Skin epidermis (tissue), 12 donors: ENCODE results near the gene FHIP1A.
A peak's percentile ranks its signal among the peaks of the same experiment; 100 is the strongest.

Source experiments
- H3K27ac ChIP-seq, 21 experiments: fragments of 200-600 bp; sonication (generic) in 11 of 21; one replicate each; pipeline ENCODE4 v1.5.0; 2020; ENCODE audit warnings: mild to moderate bottlenecking in 3 of 21, inconsistent platforms in 2 of 21, moderate library complexity in 2 of 21
- H3K4me3 ChIP-seq, 7 experiments: fragments of 200-600 bp; sonication (generic) in 2 of 7; one replicate each; pipeline ENCODE4 v1.5.0; 2020; ENCODE audit warnings: inconsistent platforms in 2 of 7, mild to moderate bottlenecking in 2 of 7, moderate library complexity in 1 of 7

FHIP1A gene

GRCh38 chr4:151415978-151416377, 7.0 kb downstream of the FHIP1A start:
- Histone ChIP-seq H3K27ac (no peak overlapping the region), H3K4me3 (no peak overlapping the region)

- Histone ChIP-seq H3K27ac (peak overlapping the region in 1 of 21 experiments; percentile 10), H3K4me3 (no peak overlapping the region)
Observed at GRCh38 chr4:151417164-151417571, 8.2 kb downstream of the FHIP1A start.

DNA sequence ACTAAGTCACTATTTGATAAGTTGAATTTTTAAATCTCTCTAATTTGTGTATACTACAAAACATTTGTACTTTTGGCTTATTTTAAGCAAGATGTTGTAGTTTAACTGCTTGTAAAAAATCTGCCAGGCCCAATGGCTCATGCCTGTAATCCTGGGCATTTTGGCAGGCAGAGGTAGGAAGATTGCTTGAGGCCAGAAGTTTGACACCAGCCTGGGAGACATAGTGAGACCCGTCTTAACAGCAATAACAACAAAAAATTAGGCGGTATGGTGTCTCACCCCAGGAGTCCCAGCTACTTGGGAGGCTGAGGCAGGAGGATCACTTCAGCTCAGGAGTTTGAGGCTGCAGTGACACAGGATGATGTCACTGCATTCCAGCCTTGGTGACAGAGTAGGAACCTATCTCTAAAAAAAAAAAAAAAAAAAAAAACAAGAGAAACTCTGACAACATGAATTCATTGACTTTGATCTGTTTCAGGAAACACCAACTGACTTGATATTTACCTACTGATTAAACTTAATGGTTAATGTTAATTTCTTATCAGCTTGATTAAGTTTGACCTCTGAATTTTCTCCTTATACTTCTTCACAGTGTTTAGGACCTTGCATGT, 8.9 kb downstream of the FHIP1A start:
- Histone ChIP-seq H3K4me3 (no peak overlapping the region), H3K27ac (no peak overlapping the region)

DNA sequence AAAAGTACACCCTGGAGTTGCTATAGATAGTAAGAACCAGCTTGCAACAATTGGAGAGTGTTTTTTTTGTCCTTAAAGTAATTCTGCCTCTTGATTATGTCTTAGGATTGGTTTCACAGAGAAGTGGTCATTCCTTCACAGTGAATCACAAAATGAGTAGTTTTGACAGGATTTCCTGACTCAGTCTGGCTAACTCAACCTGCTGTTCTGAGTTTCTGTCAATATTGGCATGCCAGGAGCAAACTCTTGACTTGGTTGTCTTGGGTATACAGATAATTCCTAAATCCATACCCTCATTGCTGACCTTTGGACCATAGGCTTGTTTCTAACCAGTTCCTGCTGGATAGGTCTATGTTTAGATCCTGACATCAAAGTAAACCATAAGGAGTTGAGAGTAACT, 9.4 kb downstream of the FHIP1A start:
- Histone ChIP-seq H3K4me3 (no peak overlapping the region), H3K27ac (no peak overlapping the region)

GRCh38 chr4:151418856-151419255, 9.9 kb downstream of the FHIP1A start:
- H3K4me3 ChIP-seq, result no peak overlapping the region
- H3K27ac ChIP-seq, result peak overlapping the region in 1 of 21 experiments; percentile 18

DNA sequence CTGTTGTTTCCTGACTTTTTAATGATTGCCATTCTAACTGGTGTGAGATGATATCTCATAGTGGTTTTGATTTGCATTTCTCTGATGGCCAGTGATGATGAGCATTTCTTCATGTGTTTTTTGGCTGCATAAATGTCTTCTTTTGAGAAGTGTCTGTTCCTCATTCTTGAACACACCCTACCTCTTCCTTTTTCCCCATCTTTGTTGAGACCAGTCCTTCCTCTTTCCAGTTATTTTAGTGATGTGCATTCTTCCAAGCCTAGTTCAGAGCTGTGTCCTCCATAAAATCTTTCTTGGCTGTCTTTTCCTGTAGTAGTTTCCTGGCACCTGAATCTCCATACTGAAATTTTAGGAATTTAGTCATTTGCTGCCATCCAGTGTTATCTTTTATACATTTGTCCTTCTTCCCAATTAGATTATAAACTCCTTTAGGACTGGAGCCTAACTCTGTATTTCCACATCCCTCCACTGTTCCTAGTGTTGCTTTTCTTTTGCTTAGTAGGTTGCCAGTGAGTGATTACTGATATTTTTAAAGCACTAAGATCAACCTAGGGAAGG, 11.4 kb downstream of the FHIP1A start:
- no peak overlapping the region for H3K27ac ChIP-seq

GRCh38 chr4:151422854-151423253, 13.9 kb downstream of the FHIP1A start:
- Histone ChIP-seq H3K27ac (no peak overlapping the region), H3K4me3 (no peak overlapping the region)

More for the DNA sequence above, 11.4 kb downstream of the FHIP1A start:
- H3K4me3 ChIP-seq, result no peak overlapping the region

DNA sequence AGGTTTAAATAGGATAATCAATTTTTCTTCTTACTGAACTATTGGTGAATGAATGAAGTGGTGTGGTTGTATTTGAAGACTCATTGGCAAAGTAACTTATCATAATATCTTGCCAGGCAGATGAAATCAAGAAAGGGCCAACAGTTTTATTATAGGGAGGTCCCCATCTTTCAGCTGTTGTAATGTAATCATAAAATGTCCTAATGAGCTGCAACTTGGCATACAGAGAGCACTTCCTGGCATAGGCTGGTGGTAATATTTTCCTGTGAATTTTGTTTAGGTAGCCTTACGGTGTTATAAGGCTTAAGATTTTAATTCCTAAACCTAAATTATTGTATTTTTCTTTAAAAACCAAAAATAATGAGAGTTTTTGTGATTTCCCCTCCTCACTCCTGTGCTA, 17.5 kb downstream of the FHIP1A start:
- no peak overlapping the region for H3K27ac ChIP-seq

DNA sequence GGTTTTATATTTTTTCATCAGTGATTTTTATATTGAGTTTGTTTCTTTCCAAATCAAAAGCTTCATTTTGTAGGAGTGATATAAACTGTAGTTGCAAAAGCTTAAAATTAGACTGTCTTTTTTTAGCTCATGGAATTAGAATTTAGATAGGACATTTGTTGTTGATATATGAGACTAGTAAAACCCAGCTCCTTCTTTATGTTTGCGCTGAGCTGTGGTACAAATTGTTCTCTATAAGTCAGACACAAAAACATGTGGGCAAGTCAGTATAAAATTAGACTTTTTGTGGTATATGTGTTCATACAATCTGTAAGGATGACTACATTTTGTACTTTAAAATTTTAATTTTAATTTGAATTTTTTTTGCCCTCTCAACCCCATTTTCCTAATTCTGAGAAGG, 18.3 kb downstream of the FHIP1A start:
- H3K27ac ChIP-seq, result no peak overlapping the region
- no peak overlapping the region for H3K4me3 ChIP-seq

More for the DNA sequence above, 17.5 kb downstream of the FHIP1A start:
- no peak overlapping the region for H3K4me3 ChIP-seq

DNA sequence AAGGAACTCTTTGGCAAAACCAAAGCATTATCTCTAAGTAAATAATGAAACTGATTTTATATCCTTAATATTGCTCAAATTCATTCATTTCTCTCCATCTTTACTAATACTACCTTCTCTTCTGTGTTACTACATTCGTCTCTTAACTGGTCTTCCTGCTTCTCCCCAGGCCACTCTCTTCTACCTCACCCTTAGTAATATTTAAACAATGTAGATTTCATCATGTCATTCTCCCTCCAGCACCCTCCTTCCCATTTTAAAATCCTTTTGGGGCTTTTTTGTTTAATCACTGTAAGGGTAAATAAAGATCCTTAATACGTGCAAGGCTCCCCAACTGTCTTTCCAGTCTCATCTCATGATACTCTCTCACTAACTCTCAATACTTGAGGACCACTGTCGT, 19.4 kb downstream of the FHIP1A start:
- H3K27ac ChIP-seq, result no peak overlapping the region
- H3K4me3 ChIP-seq, result no peak overlapping the region

- Histone ChIP-seq H3K27ac (no peak overlapping the region), H3K4me3 (no peak overlapping the region)
Observed at GRCh38 chr4:151429957-151430570, 21.1 kb downstream of the FHIP1A start.

- Histone ChIP-seq H3K4me3 (no peak overlapping the region), H3K27ac (no peak overlapping the region)
Observed at GRCh38 chr4:151430740-151431457, 21.9 kb downstream of the FHIP1A start.

- H3K4me3 ChIP-seq, result no peak overlapping the region
- H3K27ac ChIP-seq, result no peak overlapping the region
Observed at GRCh38 chr4:151431728-151432127, 22.8 kb downstream of the FHIP1A start.

DNA sequence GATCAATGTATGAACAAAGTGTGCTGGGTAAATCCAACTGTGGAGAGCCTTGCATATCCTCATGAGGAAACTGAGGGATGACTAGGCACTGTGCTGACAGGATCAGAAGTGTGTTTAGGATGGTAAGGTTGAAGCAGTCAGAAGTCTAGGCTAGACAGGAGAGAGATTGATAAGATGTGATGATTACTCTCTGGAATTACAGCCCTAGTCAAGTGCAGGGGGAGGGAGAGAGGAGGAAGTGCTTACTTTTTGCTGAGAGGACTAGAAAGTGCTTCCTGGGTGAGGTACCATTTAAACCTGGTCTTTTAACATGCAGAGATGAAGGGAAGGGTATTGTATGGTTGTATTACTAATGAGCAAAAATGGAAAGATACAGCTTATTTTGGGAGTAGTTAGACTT, 23.7 kb downstream of the FHIP1A start:
- Histone ChIP-seq H3K4me3 (no peak overlapping the region), H3K27ac (no peak overlapping the region)

DNA sequence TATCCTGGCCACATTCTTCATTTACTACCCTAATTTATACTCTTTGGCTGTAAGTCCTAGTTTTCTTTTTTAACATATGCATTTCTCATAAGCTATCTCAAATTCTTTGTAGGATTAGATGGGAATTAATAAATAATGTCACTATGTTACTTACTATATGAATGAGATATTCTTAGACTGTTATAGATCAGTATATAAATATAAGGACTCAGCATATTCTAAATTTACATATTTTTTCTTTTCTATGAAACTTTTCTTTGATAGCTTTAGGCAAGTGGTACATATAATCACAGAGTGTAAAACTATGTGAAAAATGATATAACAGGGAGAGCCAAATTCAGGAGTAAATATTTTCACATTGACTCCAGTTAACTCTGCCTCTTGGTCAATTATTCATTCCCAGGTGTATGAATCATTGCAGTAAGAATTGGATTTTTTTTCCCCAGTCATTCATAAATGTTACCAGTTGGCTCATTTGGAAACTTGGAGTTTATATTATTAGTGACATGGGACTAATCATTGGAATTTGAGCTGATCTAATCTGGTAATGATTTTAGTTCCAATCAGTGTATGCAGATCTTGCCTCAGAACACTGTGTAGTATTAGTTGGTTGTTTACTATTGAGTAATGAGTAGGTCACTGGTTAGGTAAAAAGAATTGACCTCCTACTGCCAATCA, 25.3 kb downstream of the FHIP1A start:
- no peak overlapping the region for H3K4me3 ChIP-seq
- no peak overlapping the region for H3K27ac ChIP-seq

DNA sequence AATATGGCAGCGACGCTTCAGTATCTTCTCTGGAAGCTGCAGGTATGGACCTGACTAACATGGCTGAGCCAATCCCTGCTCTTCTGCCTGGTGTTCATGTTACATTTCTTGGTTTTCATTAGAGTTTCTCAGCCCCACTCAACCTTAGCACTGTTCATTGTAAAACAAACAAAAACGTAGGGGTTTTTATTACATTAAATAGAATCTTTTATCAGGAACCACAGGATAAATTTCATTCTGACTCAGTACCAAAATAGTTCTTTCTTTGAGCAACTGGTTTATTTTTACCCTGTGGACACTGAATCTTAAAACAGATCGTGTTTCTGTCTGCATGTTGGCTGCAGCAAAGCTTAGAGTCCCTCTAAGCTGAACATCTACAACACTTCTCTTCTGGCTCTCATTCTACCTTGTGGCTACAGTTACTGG, 27.1 kb downstream of the FHIP1A start:
- Histone ChIP-seq H3K27ac (no peak overlapping the region), H3K4me3 (no peak overlapping the region)

- Histone ChIP-seq H3K4me3 (no peak overlapping the region), H3K27ac (no peak overlapping the region)
Observed at GRCh38 chr4:151437505-151437904, 28.5 kb downstream of the FHIP1A start.

GRCh38 chr4:151438154-151438553, 29.2 kb downstream of the FHIP1A start:
- Histone ChIP-seq H3K4me3 (no peak overlapping the region), H3K27ac (no peak overlapping the region)

DNA sequence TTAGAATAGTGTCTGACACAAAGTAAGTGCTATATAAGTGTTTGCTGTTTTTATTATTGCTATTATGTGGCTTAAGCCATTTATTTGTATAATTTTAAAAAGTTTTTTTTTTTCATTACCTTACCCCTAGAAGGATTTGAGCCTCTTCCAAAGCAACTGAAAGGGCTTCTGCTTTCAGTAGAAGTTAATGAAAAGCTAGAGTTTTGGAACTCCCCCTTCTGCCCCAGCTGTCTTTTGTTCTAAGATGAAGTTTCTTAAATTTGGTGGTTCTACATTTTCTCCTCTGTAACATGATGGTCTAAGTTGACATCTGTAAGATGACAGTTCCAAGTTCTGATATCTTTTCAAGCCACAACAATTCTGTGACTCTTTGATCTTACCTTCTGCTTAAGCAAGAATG, 30.3 kb downstream of the FHIP1A start:
- Histone ChIP-seq H3K4me3 (no peak overlapping the region), H3K27ac (no peak overlapping the region)

DNA sequence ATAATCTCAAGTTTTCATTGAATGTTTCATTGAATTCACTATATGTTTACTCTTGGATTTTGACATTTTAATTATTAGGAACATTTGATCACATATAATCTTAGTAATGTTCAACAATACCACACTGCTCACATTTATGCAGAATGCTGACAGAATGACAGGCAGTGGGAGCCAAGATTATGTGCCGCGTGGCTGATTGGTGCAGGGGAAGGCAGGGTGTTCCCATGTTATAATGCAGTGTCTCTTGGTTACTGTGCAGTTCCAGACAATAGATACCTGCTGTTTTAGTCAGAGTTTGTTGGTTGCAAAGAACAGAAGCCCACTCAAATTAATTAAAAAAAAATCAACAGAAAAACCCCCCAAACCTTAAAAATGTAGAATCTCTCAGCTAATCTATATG, 33.0 kb downstream of the FHIP1A start:
- Histone ChIP-seq H3K27ac (no peak overlapping the region), H3K4me3 (no peak overlapping the region)
